ENCODE measurements around the gene C1orf185.
"Not testable (repeated sequence)": the region's sequence is repeated elsewhere in the genome, so short reads cannot be mapped to it uniquely, and the experiment has no call there.

The C1orf185 gene

GRCh38 chr1:51131185-51131584, 29.2 kb downstream of the C1orf185 start:
- peaks cover 9% of the 10 kb centered on the region; the same call in 1 of the 2 replicates for H3K9me3 ChIP-seq (ENCODE audit: low read length)
- H3K4me3 ChIP-seq (ENCODE audit: low read depth, low read length, poor library complexity, severe bottlenecking), result no peak overlapping the region
- H3K36me3 ChIP-seq (ENCODE audit: insufficient read depth, low read length), result no peaks in the 10 kb centered on the region
- no peaks in the 10 kb centered on the region for H3K9me2 ChIP-seq (ENCODE audit: low read depth, low read length)
- H3K4me2 ChIP-seq (ENCODE audit: low read length), result no peak overlapping the region
- no peaks in the 10 kb centered on the region for H3F3A ChIP-seq (ENCODE audit: insufficient read depth, low read length)
- no peaks in the 10 kb centered on the region for H3K79me2 ChIP-seq (ENCODE audit: insufficient read depth, low read length)
- H3K9ac ChIP-seq (ENCODE audit: low read length), result no peak overlapping the region
- H2AFZ ChIP-seq (ENCODE audit: low read length), result no peak overlapping the region
- no peaks in the 10 kb centered on the region for H4K20me1 ChIP-seq (ENCODE audit: insufficient read depth, low read length)
- H3K4me1 ChIP-seq (ENCODE audit: insufficient read depth, low read length, severe bottlenecking), result no peaks in the 10 kb centered on the region
- no peaks in the 10 kb centered on the region for H3K27me3 ChIP-seq (ENCODE audit: insufficient read depth, low read length)
- TF ChIP-seq CTCF (IDR thresholded peaks at IDR 0.05; ENCODE audit: low read length) (no peak), EZH2 (IDR thresholded peaks at IDR 0.05; ENCODE audit: borderline replicate concordance, low read length) (no peak)
- no peak overlapping the region for H3K27ac ChIP-seq (ENCODE audit: low read depth, low read length, poor library complexity, severe bottlenecking)

- H3K9me3 ChIP-seq (ENCODE audit: low read length), result peaks cover 9% of the 10 kb centered on the region; the same call in 1 of the 2 replicates
- TF ChIP-seq CTCF (IDR thresholded peaks at IDR 0.05; ENCODE audit: low read length), result no peak
- no peak overlapping the region for H3K4me2 ChIP-seq (ENCODE audit: low read length)
These were observed 31.0 kb downstream of the C1orf185 start for GRCh38 chr1:51133045-51133444.

GRCh38 chr1:51137696-51138095, 35.7 kb downstream of the C1orf185 start:
- H3K9me3 ChIP-seq (ENCODE audit: low read length); H3K4me3 ChIP-seq (ENCODE audit: low read depth, low read length, poor library complexity, severe bottlenecking); H3K4me1 ChIP-seq (ENCODE audit: insufficient read depth, low read length, severe bottlenecking); H3K9me2 ChIP-seq (ENCODE audit: low read depth, low read length); H4K20me1 ChIP-seq (ENCODE audit: insufficient read depth, low read length); H3K79me2 ChIP-seq (ENCODE audit: insufficient read depth, low read length); H3F3A ChIP-seq (ENCODE audit: insufficient read depth, low read length); H3K9ac ChIP-seq (ENCODE audit: low read length); H3K27me3 ChIP-seq (ENCODE audit: insufficient read depth, low read length); H3K27ac ChIP-seq (ENCODE audit: low read depth, low read length, poor library complexity, severe bottlenecking); H2AFZ ChIP-seq (ENCODE audit: low read length); H3K4me2 ChIP-seq (ENCODE audit: low read length); H3K36me3 ChIP-seq (ENCODE audit: insufficient read depth, low read length): not testable (repeated sequence)

More at GRCh38 chr1:51133045-51133444, 31.0 kb downstream of the C1orf185 start:
- H3K36me3 ChIP-seq (ENCODE audit: insufficient read depth, low read length), result no peaks in the 10 kb centered on the region
- no peak overlapping the region for H3K27ac ChIP-seq (ENCODE audit: low read depth, low read length, poor library complexity, severe bottlenecking)
- no peaks in the 10 kb centered on the region for H4K20me1 ChIP-seq (ENCODE audit: insufficient read depth, low read length)
- H3K4me1 ChIP-seq (ENCODE audit: insufficient read depth, low read length, severe bottlenecking), result no peaks in the 10 kb centered on the region
- no peak overlapping the region for H3K9ac ChIP-seq (ENCODE audit: low read length)
- H3K9me2 ChIP-seq (ENCODE audit: low read depth, low read length), result no peaks in the 10 kb centered on the region
- no peaks in the 10 kb centered on the region for H3K27me3 ChIP-seq (ENCODE audit: insufficient read depth, low read length)
- H3K4me3 ChIP-seq (ENCODE audit: low read depth, low read length, poor library complexity, severe bottlenecking), result no peak overlapping the region
- no peaks in the 10 kb centered on the region for H3K79me2 ChIP-seq (ENCODE audit: insufficient read depth, low read length)
- H2AFZ ChIP-seq (ENCODE audit: low read length), result no peak overlapping the region
- no peaks in the 10 kb centered on the region for H3F3A ChIP-seq (ENCODE audit: insufficient read depth, low read length)

DNA sequence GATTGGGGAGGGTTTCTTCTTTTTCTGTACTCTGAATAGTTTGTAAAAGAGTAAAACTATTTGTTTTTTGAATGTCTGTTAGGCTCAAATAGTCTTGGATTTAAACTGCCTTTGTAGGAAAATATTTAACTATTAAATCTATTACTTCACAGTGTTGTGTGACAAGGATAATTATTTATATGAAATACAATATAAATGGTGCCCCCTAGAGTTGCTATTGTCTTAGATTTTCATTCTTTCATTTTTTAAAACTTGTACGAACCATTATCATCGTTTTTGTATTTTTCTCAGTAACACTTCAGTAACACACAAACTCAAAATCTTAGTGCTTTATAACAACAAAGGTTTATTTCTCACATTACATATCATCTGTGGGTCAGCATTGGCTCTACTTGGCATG, 37.4 kb downstream of the C1orf185 start:
- H3K27ac ChIP-seq (ENCODE audit: low read depth, low read length, poor library complexity, severe bottlenecking), result no peak overlapping the region
- no peaks in the 10 kb centered on the region for H4K20me1 ChIP-seq (ENCODE audit: insufficient read depth, low read length)
- H3K9me2 ChIP-seq (ENCODE audit: low read depth, low read length), result no peaks in the 10 kb centered on the region
- H3F3A ChIP-seq (ENCODE audit: insufficient read depth, low read length), result no peaks in the 10 kb centered on the region
- no peak overlapping the region for H2AFZ ChIP-seq (ENCODE audit: low read length)
- TF ChIP-seq CTCF (IDR thresholded peaks at IDR 0.05; ENCODE audit: low read length) (peak; percentile 43), EZH2 (IDR thresholded peaks at IDR 0.05; ENCODE audit: borderline replicate concordance, low read length) (no peak)
- no peak overlapping the region for H3K9ac ChIP-seq (ENCODE audit: low read length)
- no peaks in the 10 kb centered on the region for H3K79me2 ChIP-seq (ENCODE audit: insufficient read depth, low read length)
- H3K36me3 ChIP-seq (ENCODE audit: insufficient read depth, low read length), result no peaks in the 10 kb centered on the region
- no peak overlapping the region for H3K4me3 ChIP-seq (ENCODE audit: low read depth, low read length, poor library complexity, severe bottlenecking)
- peak overlapping the region; percentile 48 for H3K4me2 ChIP-seq (ENCODE audit: low read length)
- H3K9me3 ChIP-seq (ENCODE audit: low read length), result no peaks in the 10 kb centered on the region
- H3K4me1 ChIP-seq (ENCODE audit: insufficient read depth, low read length, severe bottlenecking), result no peaks in the 10 kb centered on the region
- H3K27me3 ChIP-seq (ENCODE audit: insufficient read depth, low read length), result no peaks in the 10 kb centered on the region
